Urinary bladder (tissue), 4 donors: Measurements from ENCODE around the gene MRGPRF. TPM values are rescaled to one million over a fixed set of nuclear protein-coding genes. Genes with fewer than 3 reads are reported as not detected.

Source experiments
- DNase-seq: peaks from one replicate; pipeline ENCODE4 v3.0.0-alpha.2; 2015; ENCODE audit errors: extremely low spot score
- H3K27ac ChIP-seq: one replicate; pipeline ENCODE4 v1.5.1; 2013; ENCODE audit warnings: low read depth, mild to moderate bottlenecking, moderate library complexity
- H3K36me3 ChIP-seq: one replicate; pipeline ENCODE4 v1.6.1; 2013; ENCODE audit warnings: mild to moderate bottlenecking, moderate library complexity; ENCODE audit not compliant: insufficient read depth
- H3K4me1 ChIP-seq: one replicate; pipeline ENCODE4 v1.6.1; 2013; ENCODE audit warnings: mild to moderate bottlenecking, moderate library complexity; ENCODE audit not compliant: insufficient read depth
- H3K4me3 ChIP-seq: one replicate; pipeline ENCODE4 v1.5.1; 2013; ENCODE audit warnings: low read depth, low read length
- WGBS: extraction: QIAGEN DNeasy Blood & Tissue Kit; methylation state at CpG from one replicate; pipeline ENCODE4 v1.1.7; 2013; 5-methylcytosine and 5-hydroxymethylcytosine counted together
- polyA plus RNA-seq: library from polyadenylated mRNA; stranded (reverse); fragments of 200-250 nt; gene quantifications from one replicate; pipeline ENCODE4 v1.2.3, GENCODE V29; 2013
- total RNA-seq: library from RNA; depleted of rRNA; stranded (reverse); fragments of >200 nt; gene quantifications from one replicate; pipeline ENCODE4 v1.2.3, GENCODE V29; 2014
- donor health status: healthy with polysubstance abuse.
- donor health status: healthy.

The MRGPRF gene
- total and polyA plus RNA-seq, 2 donors: 48.5 to 151 TPM

- 55% methylated on average over 4 of the region's 4 CpGs for WGBS
- no peak for DNase-seq
- H3K27ac ChIP-seq: no peak overlapping the region
- H3K4me3 ChIP-seq: no peak overlapping the region
- H3K36me3 ChIP-seq: no peaks in the 10 kb centered on the region
- no peaks in the 10 kb centered on the region for H3K4me1 ChIP-seq
Measured at GRCh38 chr11:68973219-68973618, 39.8 kb downstream of the MRGPRF start.

DNA sequence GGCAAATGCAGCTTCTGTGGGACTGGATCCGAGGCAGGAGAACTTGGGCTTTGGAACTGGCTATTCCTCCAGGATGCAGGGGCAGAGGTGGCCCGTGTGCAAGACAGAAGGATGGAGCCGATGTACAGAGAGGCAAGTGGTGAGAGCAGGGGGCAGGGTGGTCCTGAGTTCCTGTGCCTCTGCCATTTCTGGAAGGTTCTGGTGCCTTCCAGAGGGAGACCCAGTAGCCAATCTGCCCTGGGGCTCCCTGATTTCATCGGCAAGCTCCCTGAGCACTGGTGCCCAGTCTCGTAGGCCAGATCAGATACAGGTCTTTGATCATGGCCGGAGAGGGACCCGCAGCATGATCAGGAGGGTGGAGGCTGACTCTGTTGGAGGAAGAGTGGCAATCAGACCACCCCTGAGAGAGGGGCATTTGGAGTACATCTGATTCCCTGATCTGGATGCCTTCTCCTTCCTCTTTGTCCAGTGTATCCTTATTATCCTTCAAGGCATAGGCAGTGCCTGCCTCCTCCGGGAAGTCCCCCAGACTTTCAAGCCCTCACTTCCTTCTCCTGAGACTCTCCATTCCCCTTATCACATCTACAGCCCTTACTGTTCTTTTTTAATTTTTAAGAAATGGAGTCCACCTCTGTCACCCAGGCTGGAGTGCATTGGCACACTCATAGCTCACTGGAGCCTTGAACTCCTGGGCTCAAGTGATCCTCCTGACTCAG, 42.0 kb downstream of the MRGPRF start:
- H3K27ac ChIP-seq: no peak overlapping the region
- no peak overlapping the region for H3K4me3 ChIP-seq
- 89% methylated on average over 8 of the region's 8 CpGs for WGBS
- DNase-seq: no peak
- no peaks in the 10 kb centered on the region for H3K36me3 ChIP-seq
- H3K4me1 ChIP-seq: no peaks in the 10 kb centered on the region

GRCh38 chr11:68969386-68969785, 43.7 kb downstream of the MRGPRF start:
- H3K36me3 ChIP-seq: no peaks in the 10 kb centered on the region
- WGBS: 69% methylated on average over 8 of the region's 8 CpGs
- H3K27ac ChIP-seq: no peak overlapping the region
- H3K4me1 ChIP-seq: no peaks in the 10 kb centered on the region
- DNase-seq: no peak
- no peak overlapping the region for H3K4me3 ChIP-seq

- no peaks in the 10 kb centered on the region for H3K36me3 ChIP-seq
- H3K4me1 ChIP-seq: no peaks in the 10 kb centered on the region
- WGBS: 65% methylated on average over 29 of the region's 29 CpGs
- no peak for DNase-seq
- no peak overlapping the region for H3K4me3 ChIP-seq
- no peak overlapping the region for H3K27ac ChIP-seq
Measured at GRCh38 chr11:68968306-68969250, 44.5 kb downstream of the MRGPRF start.

DNA sequence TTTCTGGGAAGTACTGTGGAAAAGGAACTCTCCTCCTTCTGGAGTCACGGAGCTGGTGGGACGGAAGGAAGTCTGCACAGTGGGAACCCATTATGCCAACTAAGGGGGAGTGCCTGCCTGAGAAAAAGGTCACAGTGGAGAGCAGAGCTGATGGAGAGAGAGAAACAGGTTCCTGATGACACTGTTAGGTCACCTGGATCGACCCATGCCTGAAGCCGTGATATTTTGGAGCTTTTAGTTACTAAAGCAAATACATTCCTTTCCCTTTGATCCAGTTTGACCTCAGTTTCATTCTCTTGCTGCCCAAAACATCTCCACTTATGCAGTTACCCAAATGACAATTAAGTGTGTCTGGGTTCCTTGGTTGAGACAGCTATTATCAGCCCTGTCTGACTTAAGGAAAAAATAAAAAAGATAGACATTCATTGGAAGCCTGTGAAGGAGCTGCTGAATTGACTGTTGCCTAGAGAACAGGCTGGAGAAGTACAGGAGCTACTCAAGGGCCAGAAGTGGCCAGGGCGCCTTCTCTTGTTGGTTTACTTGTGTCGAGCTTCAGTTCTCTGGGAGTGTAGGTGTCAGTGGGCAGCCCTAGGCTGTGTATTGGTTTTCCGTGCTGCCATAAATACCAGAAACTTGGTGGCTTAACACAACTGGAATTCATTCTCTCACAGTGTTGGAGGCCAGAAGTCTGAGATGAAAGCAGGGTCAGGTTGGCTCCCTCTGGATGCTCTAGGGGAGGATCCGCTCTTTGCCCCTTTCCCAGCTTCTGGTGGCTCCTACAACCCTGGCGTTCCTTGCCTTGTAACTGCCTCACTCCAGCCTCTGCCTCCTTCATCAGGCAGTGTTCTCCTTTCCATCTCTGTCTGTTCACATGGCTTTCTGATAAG, 45.9 kb downstream of the MRGPRF start:
- H3K4me3 ChIP-seq: no peak overlapping the region
- no peaks in the 10 kb centered on the region for H3K4me1 ChIP-seq
- no peaks in the 10 kb centered on the region for H3K36me3 ChIP-seq
- no peak for DNase-seq
- no peak overlapping the region for H3K27ac ChIP-seq
- WGBS: 90% methylated on average over 9 of the region's 9 CpGs

DNA sequence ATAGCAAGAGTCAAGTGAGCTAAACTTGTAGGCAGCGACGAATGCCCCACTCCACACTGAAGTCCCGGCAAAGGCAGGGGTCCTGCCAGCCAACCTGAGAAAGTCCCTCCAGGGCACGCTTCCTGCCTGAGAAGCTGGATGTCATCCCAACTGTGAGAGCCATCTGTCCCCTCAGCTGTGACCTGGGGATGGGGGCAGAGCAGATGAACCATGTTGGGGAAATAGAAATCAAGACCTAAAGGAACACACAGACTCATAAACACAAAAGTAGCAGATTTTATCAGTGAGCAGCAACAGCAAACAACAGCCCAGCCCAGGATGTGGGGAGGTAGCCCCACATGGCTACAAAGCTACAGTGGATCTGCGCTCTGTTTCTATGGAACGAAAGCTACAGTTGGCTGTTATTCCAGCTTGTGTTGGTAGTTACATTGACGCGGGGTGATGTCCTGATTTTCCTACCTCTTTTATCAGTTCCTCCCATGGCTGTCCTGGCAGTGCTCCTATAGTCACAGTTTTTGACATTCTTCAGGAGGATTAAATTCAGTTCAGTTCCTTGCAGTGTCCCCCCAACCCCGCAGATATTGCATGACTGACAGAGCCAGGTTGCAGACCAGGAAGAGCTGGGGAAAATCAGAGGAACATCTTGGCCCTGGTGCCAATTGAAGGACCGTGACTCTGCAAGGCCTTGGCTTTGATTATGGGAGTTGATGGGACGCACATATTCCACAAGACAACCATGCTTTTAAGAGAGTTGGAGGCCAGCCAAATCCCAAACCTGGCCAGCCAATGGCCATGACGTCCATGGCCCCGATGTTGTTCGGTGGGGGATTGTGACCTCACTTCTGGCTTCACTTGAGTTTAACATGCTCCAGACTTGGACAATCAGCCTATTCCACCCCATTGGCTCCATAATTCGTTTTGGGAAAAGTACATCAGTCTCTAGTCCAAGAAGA, 46.9 kb downstream of the MRGPRF start:
- 83% methylated on average over 15 of the region's 15 CpGs for WGBS
- H3K4me3 ChIP-seq: no peak overlapping the region
- H3K4me1 ChIP-seq: no peaks in the 10 kb centered on the region
- no peak for DNase-seq
- H3K36me3 ChIP-seq: no peaks in the 10 kb centered on the region
- H3K27ac ChIP-seq: no peak overlapping the region

GRCh38 chr11:68963779-68964178, 49.3 kb downstream of the MRGPRF start:
- H3K4me3 ChIP-seq: no peak overlapping the region
- DNase-seq: no peak
- H3K4me1 ChIP-seq: no peaks in the 10 kb centered on the region
- no peak overlapping the region for H3K27ac ChIP-seq
- 93% methylated on average over 3 of the region's 3 CpGs for WGBS
- H3K36me3 ChIP-seq: no peaks in the 10 kb centered on the region

- no peak overlapping the region for H3K27ac ChIP-seq
- H3K4me3 ChIP-seq: no peak overlapping the region
- DNase-seq: no peak
- WGBS: 79% methylated on average over 16 of the region's 16 CpGs
- no peaks in the 10 kb centered on the region for H3K36me3 ChIP-seq
- no peaks in the 10 kb centered on the region for H3K4me1 ChIP-seq
Measured at GRCh38 chr11:68962527-68963250, 50.4 kb downstream of the MRGPRF start.

DNA sequence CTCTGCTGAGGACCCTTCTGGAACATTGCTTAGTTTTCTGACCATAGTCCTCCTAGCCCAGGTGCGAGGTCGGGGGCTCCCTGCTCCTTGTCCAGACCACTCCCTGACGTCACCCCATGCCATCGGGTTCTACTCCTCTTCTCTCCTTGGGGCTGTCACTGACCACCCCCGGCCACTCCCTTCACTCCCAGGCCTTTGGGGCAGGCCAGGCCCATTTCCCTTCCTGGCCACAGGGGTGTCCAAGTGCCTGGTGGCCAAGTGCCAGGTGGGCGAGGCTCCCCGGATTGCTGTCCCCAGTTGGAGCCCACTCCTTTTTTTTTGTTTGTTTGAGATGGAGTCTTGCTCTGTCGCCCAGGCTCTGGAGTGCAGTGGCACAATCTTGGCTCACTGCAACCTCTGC, 51.8 kb downstream of the MRGPRF start:
- DNase-seq: no peak
- Histone ChIP-seq H3K4me1 (no peaks in the 10 kb centered on the region), H3K4me3 (no peak overlapping the region), H3K36me3 (no peaks in the 10 kb centered on the region), H3K27ac (no peak overlapping the region)
- WGBS: 76% methylated on average over 8 of the region's 8 CpGs

DNA sequence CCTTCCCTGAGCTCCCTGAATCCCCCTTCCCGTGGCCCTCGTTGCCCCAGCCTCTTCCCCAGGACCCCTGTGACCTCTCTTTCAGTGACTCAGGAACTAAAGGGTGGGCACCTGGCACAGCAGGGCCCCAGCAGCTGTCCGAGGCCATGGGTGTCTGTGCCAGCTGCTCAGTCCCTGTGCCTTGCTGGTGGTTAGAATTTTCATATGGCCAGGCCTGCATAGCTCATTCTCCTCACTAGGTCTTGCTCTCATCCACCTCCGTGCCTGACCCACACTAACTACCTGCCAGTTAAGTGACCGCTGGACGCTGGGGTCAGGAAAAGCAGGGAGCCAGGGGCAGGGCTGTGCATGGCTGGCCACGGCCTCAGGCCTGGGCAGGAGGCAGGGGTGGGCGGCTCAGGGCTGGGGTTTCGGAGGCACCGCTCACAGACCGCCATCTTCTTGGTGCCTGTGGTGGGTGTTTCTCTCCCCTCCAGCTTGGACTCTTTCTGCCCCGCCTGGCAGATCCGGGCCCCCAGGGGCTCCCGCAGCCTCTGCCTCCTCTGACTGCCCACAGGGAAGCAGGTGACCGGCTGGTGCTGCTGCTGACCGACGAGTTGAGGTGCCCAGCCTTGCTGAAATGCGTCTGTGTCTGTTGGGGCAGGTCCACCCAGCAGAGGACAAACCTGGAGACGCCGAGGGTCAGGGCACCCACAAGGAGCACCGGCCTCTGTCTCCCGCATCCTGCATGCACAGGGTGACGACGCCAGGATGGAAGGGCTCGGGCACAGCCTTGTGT, 52.6 kb downstream of the MRGPRF start:
- WGBS: 87% methylated on average over 25 of the region's 25 CpGs

GRCh38 chr11:68959465-68960293, 53.4 kb downstream of the MRGPRF start:
- H3K27ac ChIP-seq: no peak overlapping the region
- 91% methylated on average over 31 of the region's 31 CpGs for WGBS
- no peak for DNase-seq
- no peaks in the 10 kb centered on the region for H3K4me1 ChIP-seq
- H3K36me3 ChIP-seq: no peaks in the 10 kb centered on the region
- H3K4me3 ChIP-seq: no peak overlapping the region

More for the DNA sequence above, 52.6 kb downstream of the MRGPRF start:
- H3K27ac ChIP-seq: no peak overlapping the region
- H3K4me1 ChIP-seq: no peaks in the 10 kb centered on the region
- no peak overlapping the region for H3K4me3 ChIP-seq
- no peaks in the 10 kb centered on the region for H3K36me3 ChIP-seq
- DNase-seq: no peak
